HEK293 (cell line): ENCODE data around the gene SCN11A.

Experiments used
- CTCF ChIA-PET: fragments of 350-600 bp; formaldehyde crosslinking; extraction: SDS; loops from one replicate; lab custom pipeline; 2021; ENCODE audit warnings: antibody characterized with exemption; lab: Yijun Ruan, JAX
- POLR2A ChIA-PET: fragments of 300-600 bp; formaldehyde crosslinking; extraction: SDS; loops from one replicate; lab custom pipeline; 2020; ENCODE audit warnings: antibody characterized with exemption, inconsistent platforms; lab: Yijun Ruan, JAX
- H3K27ac ChIP-seq: fragments of 200-500 bp; sonication (Bioruptor generic); 2 replicates; pipeline ENCODE4 v1.5.1; 2014; ENCODE audit warnings: low read depth, low read length, control low read depth, inconsistent platforms; ENCODE audit errors: extremely low read depth
- H3K36me3 ChIP-seq, 2 experiments: fragments of 200-500 bp in 1 of 2; sonication (Bioruptor generic) in 1 of 2; 1 replicate in 1 of 2; 2 replicates in 1 of 2; pipeline ENCODE4 v1.5.1; 2014 to 2017; ENCODE audit warnings: inconsistent platforms in 2 of 2, low read length in 2 of 2; ENCODE audit not compliant: control insufficient read depth in 2 of 2, insufficient read depth in 1 of 2
- H3K4me1 ChIP-seq: fragments of 200-500 bp; sonication (Bioruptor generic); 2 replicates; pipeline ENCODE4 v1.5.1; 2014; ENCODE audit warnings: mild to moderate bottlenecking, low read length, inconsistent platforms; ENCODE audit not compliant: control insufficient read depth, insufficient read depth
- H3K4me3 ChIP-seq: 2 replicates; pipeline ENCODE4 v1.5.1; 2011; ENCODE audit warnings: low read depth, mild to moderate bottlenecking, control low read depth, low read length, moderate library complexity
- H3K9me3 ChIP-seq: fragments of 200-500 bp; sonication (Bioruptor generic); 2 replicates; pipeline ENCODE4 v1.5.1; 2014; ENCODE audit warnings: low read depth, low read length, inconsistent platforms; ENCODE audit not compliant: control insufficient read depth, insufficient read depth
- GLI4 ChIP-seq: fragments of 450-650 bp; formaldehyde crosslinking; IDR thresholded peaks from 2 replicates; pipeline ENCODE4 v1.5.1; 2016; ENCODE audit warnings: missing biosample characterization, missing genetic modification characterization
- IKZF3 ChIP-seq: fragments of 450-650 bp; IDR thresholded peaks from 2 replicates; pipeline ENCODE4 v1.5.0; 2018; ENCODE audit warnings: missing biosample characterization, mild to moderate bottlenecking, missing genetic modification characterization, moderate library complexity
- SETDB1 ChIP-seq: IDR thresholded peaks from one replicate; pipeline ENCODE4 v1.6.1; 2017; ENCODE audit warnings: mild to moderate bottlenecking, low read length, moderate library complexity, mixed read lengths; ENCODE audit not compliant: insufficient read length
- TCF7L2 ChIP-seq: IDR thresholded peaks from 2 replicates; pipeline ENCODE4 v1.6.1; 2011; ENCODE audit warnings: low read depth, mild to moderate bottlenecking, inconsistent platforms, low read length, moderate library complexity, borderline replicate concordance
- ZBTB7A ChIP-seq: fragments of 450-650 bp; formaldehyde crosslinking; IDR thresholded peaks from 2 replicates; pipeline ENCODE4 v1.5.1; 2016; ENCODE audit warnings: low read depth, missing biosample characterization, missing genetic modification characterization
- ZNF174 ChIP-seq: fragments of 450-650 bp; formaldehyde crosslinking; IDR thresholded peaks from 2 replicates; pipeline ENCODE4 v1.5.0; 2017; ENCODE audit warnings: missing biosample characterization, mild to moderate bottlenecking, missing genetic modification characterization
- ZNF175 ChIP-seq: fragments of 450-650 bp; formaldehyde crosslinking; IDR thresholded peaks from 2 replicates; pipeline ENCODE4 v1.5.1; 2016; ENCODE audit warnings: missing biosample characterization, missing genetic modification characterization
- ZNF23 ChIP-seq: fragments of 450-650 bp; formaldehyde crosslinking; IDR thresholded peaks from 2 replicates; pipeline ENCODE4 v1.5.1; 2016; ENCODE audit warnings: missing biosample characterization, missing genetic modification characterization, borderline replicate concordance
- ZNF37A ChIP-seq: fragments of 450-650 bp; IDR thresholded peaks from 2 replicates; pipeline ENCODE4 v1.5.1; 2018; ENCODE audit warnings: missing biosample characterization, missing genetic modification characterization
- ZNF501 ChIP-seq: fragments of 450-650 bp; formaldehyde crosslinking; IDR thresholded peaks from 2 replicates; pipeline ENCODE4 v1.5.1; 2016; ENCODE audit warnings: missing biosample characterization, missing genetic modification characterization
- ZNF585B ChIP-seq: fragments of 450-650 bp; formaldehyde crosslinking; IDR thresholded peaks from 2 replicates; pipeline ENCODE4 v1.5.1; 2016; ENCODE audit warnings: missing biosample characterization, missing genetic modification characterization
- ZNF600 ChIP-seq: fragments of 450-650 bp; formaldehyde crosslinking; IDR thresholded peaks from 2 replicates; pipeline ENCODE4 v1.5.1; 2016; ENCODE audit warnings: missing biosample characterization, missing genetic modification characterization
- ZNF776 ChIP-seq: fragments of 450-650 bp; formaldehyde crosslinking; IDR thresholded peaks from 2 replicates; pipeline ENCODE4 v1.5.0; 2017; ENCODE audit warnings: missing biosample characterization, missing genetic modification characterization, borderline replicate concordance
- ZNF843 ChIP-seq: fragments of 450-650 bp; formaldehyde crosslinking; IDR thresholded peaks from 2 replicates; pipeline ENCODE4 v1.5.1; 2016; ENCODE audit warnings: missing biosample characterization, missing genetic modification characterization
- TF ChIP-seq, protein P1 (sequence below): fragments of 450-650 bp; formaldehyde crosslinking; IDR thresholded peaks from 2 replicates; pipeline ENCODE4 v1.5.1; 2016; ENCODE audit warnings: missing biosample characterization, missing genetic modification characterization, borderline replicate concordance
- TF ChIP-seq, protein P2 (sequence below): fragments of 450-650 bp; formaldehyde crosslinking; IDR thresholded peaks from 2 replicates; pipeline ENCODE4 v1.5.1; 2016; ENCODE audit warnings: missing biosample characterization, missing genetic modification characterization
- TF ChIP-seq, protein P3 (sequence below): fragments of 450-650 bp; formaldehyde crosslinking; IDR thresholded peaks from 2 replicates; pipeline ENCODE4 v1.5.1; 2016; ENCODE audit warnings: missing biosample characterization, missing genetic modification characterization
- TF ChIP-seq, protein P4 (sequence below): fragments of 450-650 bp; formaldehyde crosslinking; IDR thresholded peaks from 2 replicates; pipeline ENCODE4 v1.5.1; 2017; ENCODE audit warnings: missing biosample characterization, missing genetic modification characterization
- TF ChIP-seq, protein P5 (sequence below): fragments of 450-650 bp; formaldehyde crosslinking; IDR thresholded peaks from 2 replicates; pipeline ENCODE4 v1.5.1; 2016; ENCODE audit warnings: missing biosample characterization, missing genetic modification characterization
- TF ChIP-seq, protein P6 (sequence below): fragments of 450-650 bp; formaldehyde crosslinking; IDR thresholded peaks from 2 replicates; pipeline ENCODE4 v1.5.1; 2017; ENCODE audit warnings: missing biosample characterization, missing genetic modification characterization

Gene SCN11A

DNA sequence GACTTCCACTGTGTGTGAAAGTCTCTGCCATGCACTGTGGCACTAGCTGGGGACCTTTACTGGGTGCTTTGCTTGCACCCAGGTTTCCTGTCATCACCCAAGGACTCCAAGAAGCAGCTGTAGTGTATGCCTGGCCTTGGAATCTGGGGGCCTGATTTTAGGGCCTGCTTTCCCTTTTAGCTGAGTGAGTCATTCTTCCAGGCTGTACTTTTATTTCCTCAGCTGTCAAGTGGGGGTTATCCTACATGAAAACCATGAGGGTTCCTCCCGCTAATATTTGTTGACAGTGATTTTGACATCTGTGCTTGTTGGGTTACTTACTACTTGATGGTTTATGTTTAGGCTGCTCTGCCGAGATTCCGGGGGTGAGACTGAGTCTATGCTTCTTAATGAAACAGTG lies 37.1 kb upstream of the SCN11A start:
- no peak for TF ChIP-seq TCF7L2
- no peak for TF ChIP-seq ZNF37A (tag by site-specific recombination)
- TF ChIP-seq, protein P1, sequence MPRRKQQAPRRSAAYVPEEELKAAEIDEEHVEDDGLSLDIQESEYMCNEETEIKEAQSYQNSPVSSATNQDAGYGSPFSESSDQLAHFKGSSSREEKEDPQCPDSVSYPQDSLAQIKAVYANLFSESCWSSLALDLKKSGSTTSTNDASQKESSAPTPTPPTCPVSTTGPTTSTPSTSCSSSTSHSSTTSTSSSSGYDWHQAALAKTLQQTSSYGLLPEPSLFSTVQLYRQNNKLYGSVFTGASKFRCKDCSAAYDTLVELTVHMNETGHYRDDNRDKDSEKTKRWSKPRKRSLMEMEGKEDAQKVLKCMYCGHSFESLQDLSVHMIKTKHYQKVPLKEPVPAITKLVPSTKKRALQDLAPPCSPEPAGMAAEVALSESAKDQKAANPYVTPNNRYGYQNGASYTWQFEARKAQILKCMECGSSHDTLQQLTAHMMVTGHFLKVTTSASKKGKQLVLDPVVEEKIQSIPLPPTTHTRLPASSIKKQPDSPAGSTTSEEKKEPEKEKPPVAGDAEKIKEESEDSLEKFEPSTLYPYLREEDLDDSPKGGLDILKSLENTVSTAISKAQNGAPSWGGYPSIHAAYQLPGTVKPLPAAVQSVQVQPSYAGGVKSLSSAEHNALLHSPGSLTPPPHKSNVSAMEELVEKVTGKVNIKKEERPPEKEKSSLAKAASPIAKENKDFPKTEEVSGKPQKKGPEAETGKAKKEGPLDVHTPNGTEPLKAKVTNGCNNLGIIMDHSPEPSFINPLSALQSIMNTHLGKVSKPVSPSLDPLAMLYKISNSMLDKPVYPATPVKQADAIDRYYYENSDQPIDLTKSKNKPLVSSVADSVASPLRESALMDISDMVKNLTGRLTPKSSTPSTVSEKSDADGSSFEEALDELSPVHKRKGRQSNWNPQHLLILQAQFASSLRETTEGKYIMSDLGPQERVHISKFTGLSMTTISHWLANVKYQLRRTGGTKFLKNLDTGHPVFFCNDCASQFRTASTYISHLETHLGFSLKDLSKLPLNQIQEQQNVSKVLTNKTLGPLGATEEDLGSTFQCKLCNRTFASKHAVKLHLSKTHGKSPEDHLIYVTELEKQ (tag by site-specific recombination): no peak
- no peak for TF ChIP-seq ZNF776 (tag by site-specific recombination)
- TF ChIP-seq, protein P2, sequence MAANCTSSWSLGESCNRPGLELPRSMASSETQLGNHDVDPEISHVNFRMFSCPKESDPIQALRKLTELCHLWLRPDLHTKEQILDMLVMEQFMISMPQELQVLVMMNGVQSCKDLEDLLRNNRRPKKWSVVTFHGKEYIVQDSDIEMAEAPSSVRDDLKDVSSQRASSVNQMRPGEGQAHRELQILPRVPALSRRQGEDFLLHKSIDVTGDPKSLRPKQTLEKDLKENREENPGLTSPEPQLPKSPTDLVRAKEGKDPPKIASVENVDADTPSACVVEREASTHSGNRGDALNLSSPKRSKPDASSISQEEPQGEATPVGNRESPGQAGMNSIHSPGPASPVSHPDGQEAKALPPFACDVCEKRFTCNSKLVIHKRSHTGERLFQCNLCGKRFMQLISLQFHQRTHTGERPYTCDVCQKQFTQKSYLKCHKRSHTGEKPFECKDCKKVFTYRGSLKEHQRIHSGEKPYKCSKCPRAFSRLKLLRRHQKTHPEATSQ: no peak
- TF ChIP-seq ZNF843 (tag by site-specific recombination): no peak
- no peak for TF ChIP-seq ZNF23 (tag by site-specific recombination)
- TF ChIP-seq ZNF175 (tag by site-specific recombination): no peak
- no peak for TF ChIP-seq SETDB1
- TF ChIP-seq, all 188 proteins: peak for 0
- no peak overlapping the region for H3K27ac ChIP-seq
- POLR2A ChIA-PET: no interaction called here
- CTCF ChIA-PET: no interaction called here
- H3K9me3 ChIP-seq: no peaks in the 10 kb centered on the region
- H3K36me3 ChIP-seq: peaks cover 4 to 81% of the 10 kb centered on the region in 2 experiments
- H3K4me3 ChIP-seq: no peak overlapping the region
- no peaks in the 10 kb centered on the region for H3K4me1 ChIP-seq

DNA sequence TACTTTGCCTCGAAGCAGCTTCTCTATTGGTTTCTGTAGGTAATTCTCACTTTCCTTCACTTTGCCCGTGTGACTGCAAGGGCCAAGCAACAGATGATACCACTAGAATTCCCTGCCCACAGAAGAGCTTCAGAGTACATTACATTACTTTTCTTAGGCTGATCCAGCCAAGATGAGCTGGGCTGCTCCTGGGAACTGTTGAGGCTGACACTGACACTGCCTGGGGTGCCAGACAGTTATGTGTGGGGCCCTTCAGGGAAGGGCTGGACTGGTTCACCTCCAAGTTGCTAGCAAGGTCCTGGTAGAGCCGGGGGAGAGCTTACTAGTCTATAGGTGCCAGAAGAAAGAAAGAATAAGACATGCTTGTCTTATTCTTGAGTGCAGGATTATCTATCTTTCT lies 36.7 kb upstream of the SCN11A start:
- no peak for TF ChIP-seq ZNF501 (tag by site-specific recombination)
- TF ChIP-seq, all 188 proteins: peak for 0
- Histone ChIP-seq H3K36me3 (peaks cover 4 to 80% of the 10 kb centered on the region in 2 experiments), H3K4me1 (no peaks in the 10 kb centered on the region), H3K27ac (no peak overlapping the region), H3K9me3 (no peaks in the 10 kb centered on the region), H3K4me3 (no peak overlapping the region)
- POLR2A ChIA-PET: no interaction called here
- CTCF ChIA-PET: interaction anchor here (0.6 kb wide), 1 partner anchor 56 kb away, joined by 5 read pairs; no protein-coding TSS in a partner anchor

DNA sequence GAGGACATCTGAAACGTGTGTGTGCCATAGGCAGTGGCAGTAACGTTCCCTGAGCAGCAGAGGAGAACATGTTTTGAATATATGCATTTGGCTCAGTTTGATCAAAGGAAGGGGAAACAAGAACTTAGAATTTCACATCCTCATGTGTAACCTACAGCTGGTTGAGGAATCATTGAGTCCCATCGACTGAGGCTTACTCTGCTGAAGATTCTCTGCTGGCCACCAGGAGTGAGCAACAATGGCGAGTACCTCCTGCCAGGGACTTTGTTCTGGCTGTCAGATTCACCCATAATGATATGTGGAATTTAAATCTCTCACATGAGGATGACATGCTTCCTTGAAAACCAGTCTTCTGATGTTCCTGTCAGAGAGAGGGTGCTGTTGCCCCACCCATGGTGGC lies 34.4 kb upstream of the SCN11A start:
- CTCF ChIA-PET: interaction anchor here (0.9 kb wide), 2 partner anchors 197 to 205 kb away, joined by 3 read pairs; no protein-coding TSS in a partner anchor
- no peak for TF ChIP-seq GLI4
- TF ChIP-seq IKZF3 (tag by site-specific recombination): no peak
- TF ChIP-seq ZBTB7A (tag by site-specific recombination): no peak
- TF ChIP-seq ZNF585B (tag by site-specific recombination): no peak
- TF ChIP-seq, protein P3, sequence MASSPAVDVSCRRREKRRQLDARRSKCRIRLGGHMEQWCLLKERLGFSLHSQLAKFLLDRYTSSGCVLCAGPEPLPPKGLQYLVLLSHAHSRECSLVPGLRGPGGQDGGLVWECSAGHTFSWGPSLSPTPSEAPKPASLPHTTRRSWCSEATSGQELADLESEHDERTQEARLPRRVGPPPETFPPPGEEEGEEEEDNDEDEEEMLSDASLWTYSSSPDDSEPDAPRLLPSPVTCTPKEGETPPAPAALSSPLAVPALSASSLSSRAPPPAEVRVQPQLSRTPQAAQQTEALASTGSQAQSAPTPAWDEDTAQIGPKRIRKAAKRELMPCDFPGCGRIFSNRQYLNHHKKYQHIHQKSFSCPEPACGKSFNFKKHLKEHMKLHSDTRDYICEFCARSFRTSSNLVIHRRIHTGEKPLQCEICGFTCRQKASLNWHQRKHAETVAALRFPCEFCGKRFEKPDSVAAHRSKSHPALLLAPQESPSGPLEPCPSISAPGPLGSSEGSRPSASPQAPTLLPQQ (tag by site-specific recombination): no peak
- no peak for TF ChIP-seq ZNF600 (tag by site-specific recombination)
- TF ChIP-seq, protein P4, sequence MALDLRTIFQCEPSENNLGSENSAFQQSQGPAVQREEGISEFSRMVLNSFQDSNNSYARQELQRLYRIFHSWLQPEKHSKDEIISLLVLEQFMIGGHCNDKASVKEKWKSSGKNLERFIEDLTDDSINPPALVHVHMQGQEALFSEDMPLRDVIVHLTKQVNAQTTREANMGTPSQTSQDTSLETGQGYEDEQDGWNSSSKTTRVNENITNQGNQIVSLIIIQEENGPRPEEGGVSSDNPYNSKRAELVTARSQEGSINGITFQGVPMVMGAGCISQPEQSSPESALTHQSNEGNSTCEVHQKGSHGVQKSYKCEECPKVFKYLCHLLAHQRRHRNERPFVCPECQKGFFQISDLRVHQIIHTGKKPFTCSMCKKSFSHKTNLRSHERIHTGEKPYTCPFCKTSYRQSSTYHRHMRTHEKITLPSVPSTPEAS (tag by site-specific recombination): no peak
- no peak for TF ChIP-seq ZNF174 (tag by site-specific recombination)
- TF ChIP-seq, protein P5, sequence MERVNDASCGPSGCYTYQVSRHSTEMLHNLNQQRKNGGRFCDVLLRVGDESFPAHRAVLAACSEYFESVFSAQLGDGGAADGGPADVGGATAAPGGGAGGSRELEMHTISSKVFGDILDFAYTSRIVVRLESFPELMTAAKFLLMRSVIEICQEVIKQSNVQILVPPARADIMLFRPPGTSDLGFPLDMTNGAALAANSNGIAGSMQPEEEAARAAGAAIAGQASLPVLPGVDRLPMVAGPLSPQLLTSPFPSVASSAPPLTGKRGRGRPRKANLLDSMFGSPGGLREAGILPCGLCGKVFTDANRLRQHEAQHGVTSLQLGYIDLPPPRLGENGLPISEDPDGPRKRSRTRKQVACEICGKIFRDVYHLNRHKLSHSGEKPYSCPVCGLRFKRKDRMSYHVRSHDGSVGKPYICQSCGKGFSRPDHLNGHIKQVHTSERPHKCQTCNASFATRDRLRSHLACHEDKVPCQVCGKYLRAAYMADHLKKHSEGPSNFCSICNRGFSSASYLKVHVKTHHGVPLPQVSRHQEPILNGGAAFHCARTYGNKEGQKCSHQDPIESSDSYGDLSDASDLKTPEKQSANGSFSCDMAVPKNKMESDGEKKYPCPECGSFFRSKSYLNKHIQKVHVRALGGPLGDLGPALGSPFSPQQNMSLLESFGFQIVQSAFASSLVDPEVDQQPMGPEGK (tag by site-specific recombination): no peak
- TF ChIP-seq ZNF776 (tag by site-specific recombination): no peak
- TF ChIP-seq, protein P6, sequence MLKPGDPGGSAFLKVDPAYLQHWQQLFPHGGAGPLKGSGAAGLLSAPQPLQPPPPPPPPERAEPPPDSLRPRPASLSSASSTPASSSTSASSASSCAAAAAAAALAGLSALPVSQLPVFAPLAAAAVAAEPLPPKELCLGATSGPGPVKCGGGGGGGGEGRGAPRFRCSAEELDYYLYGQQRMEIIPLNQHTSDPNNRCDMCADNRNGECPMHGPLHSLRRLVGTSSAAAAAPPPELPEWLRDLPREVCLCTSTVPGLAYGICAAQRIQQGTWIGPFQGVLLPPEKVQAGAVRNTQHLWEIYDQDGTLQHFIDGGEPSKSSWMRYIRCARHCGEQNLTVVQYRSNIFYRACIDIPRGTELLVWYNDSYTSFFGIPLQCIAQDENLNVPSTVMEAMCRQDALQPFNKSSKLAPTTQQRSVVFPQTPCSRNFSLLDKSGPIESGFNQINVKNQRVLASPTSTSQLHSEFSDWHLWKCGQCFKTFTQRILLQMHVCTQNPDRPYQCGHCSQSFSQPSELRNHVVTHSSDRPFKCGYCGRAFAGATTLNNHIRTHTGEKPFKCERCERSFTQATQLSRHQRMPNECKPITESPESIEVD (tag by site-specific recombination): no peak

More for the DNA sequence above, 34.4 kb upstream of the SCN11A start:
- Histone ChIP-seq H3K4me1 (no peaks in the 10 kb centered on the region), H3K36me3 (peaks cover 0 to 74% of the 10 kb centered on the region in 2 experiments; a peak in 2 of 3 replicates), H3K4me3 (no peak overlapping the region), H3K9me3 (no peaks in the 10 kb centered on the region), H3K27ac (no peak overlapping the region)
- POLR2A ChIA-PET: no interaction called here
